ENCODE measurements around the gene PALM.

DNA sequence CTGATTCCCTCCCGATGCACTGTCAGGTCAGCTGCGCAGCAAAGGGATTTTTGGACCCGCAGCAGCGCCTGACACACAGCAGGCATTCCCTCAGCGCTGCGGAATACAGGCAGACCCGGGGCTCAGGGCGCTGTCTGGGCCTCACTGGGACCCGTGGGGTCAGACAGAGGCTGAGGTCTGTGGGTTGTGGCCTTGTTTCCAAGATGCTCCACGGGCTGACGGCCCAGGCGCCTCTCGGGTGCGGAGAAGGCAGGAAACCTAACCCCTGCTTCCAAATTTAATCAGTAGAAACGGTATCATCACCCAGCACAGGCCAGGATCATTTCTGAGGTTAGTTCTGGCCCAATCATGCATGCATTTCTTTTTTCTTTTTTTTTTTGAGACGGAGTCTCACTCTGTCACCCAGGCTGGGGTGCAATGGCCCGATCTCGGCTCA is 45.0 kb upstream of the PALM start:
- TF ChIP-seq CTCF (IDR thresholded peaks at IDR 0.05): no peak
- TF ChIP-seq POLR2A (IDR thresholded peaks at IDR 0.05): no peak
